BLaER1 (cell line): ENCODE data around the gene ELMO2.
A peak's percentile ranks its signal among the peaks of the same experiment; 100 is the strongest.

ENCODE experiments used
- H3K27ac ChIP-seq: shearing (Covaris generic); formaldehyde crosslinking; 2 replicates; pipeline ENCODE4 v1.8.1; 2022
- H3K27me3 ChIP-seq: shearing (Covaris generic); formaldehyde crosslinking; 2 replicates; pipeline ENCODE4 v1.8.1; 2022
- H3K36me3 ChIP-seq: shearing (Covaris generic); formaldehyde crosslinking; 2 replicates; pipeline ENCODE4 v1.8.1; 2022
- H3K4me1 ChIP-seq: shearing (Covaris generic); formaldehyde crosslinking; 2 replicates; pipeline ENCODE4 v1.8.1; 2022
- H3K4me2 ChIP-seq: shearing (Covaris generic); formaldehyde crosslinking; 2 replicates; pipeline ENCODE4 v1.8.1; 2022
- H3K4me3 ChIP-seq: shearing (Covaris generic); formaldehyde crosslinking; 2 replicates; pipeline ENCODE4 v1.8.1; 2022
- H3K9ac ChIP-seq: shearing (Covaris generic); formaldehyde crosslinking; 2 replicates; pipeline ENCODE4 v1.8.1; 2022
- H3K9me3 ChIP-seq: shearing (Covaris generic); formaldehyde crosslinking; 2 replicates; pipeline ENCODE4 v1.8.1; 2022
- H4K20me1 ChIP-seq: shearing (Covaris generic); formaldehyde crosslinking; 2 replicates; pipeline ENCODE4 v1.8.1; 2022
- Cebpa-rat ChIP-seq: shearing (Covaris generic); IDR thresholded peaks from 2 replicates; pipeline ENCODE4 v1.8.1; 2022

Gene ELMO2

DNA sequence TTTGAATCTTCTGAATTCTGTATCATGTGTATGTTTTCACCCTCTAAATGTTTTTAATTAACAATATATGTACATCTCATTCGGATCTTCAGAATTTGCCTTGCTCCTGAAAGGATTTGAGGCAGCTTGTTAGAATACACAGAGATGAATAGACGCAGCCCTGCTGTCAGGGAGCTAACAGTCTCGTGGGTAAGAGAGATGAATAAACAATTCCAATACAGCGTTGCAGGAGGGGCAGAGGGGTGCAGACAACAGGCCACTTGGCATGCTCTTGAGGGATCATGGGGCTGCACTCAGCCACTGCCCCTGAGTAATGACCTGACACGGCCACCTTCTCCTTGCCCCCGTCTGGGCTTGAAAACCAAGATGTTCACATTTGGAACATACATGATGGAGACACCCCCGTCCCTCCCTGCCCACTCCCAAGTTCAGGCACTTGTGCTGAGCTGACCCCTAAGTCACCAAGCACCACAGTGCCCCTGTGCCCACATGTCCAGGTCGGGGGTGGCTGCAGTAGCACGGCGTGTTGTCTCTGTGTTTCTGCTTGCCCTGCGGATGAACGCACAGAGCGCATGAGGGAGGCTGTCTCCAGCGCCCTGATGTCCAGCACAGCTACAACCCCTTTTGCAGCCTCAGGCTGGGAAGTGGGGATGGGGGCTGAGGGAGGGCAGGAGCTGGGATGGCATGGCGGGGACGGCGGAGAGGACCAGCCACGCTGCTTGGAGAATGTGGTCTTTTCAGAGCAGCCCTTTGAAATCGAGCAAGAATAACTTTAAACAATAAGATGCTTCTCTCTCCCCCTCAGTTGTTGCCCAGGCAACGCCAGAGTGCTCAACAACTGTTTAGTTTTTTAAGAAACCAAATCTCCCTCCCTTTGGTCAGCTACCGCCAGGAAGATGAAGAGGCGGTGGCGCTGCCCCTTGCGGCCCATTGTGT is 65.1 kb downstream of the ELMO2 start:
- Histone ChIP-seq H4K20me1 (peaks cover 27% of the 10 kb centered on the region), H3K4me3 (no peak overlapping the region), H3K4me1 (peaks cover 16% of the 10 kb centered on the region), H3K9me3 (no peaks in the 10 kb centered on the region), H3K9ac (no peak overlapping the region), H3K27ac (no peak overlapping the region), H3K27me3 (peaks cover 33% of the 10 kb centered on the region), H3K36me3 (peaks cover 3% of the 10 kb centered on the region; the same call in 1 of the 2 replicates), H3K4me2 (no peak overlapping the region)
- TF ChIP-seq Cebpa-rat, result no peak

DNA sequence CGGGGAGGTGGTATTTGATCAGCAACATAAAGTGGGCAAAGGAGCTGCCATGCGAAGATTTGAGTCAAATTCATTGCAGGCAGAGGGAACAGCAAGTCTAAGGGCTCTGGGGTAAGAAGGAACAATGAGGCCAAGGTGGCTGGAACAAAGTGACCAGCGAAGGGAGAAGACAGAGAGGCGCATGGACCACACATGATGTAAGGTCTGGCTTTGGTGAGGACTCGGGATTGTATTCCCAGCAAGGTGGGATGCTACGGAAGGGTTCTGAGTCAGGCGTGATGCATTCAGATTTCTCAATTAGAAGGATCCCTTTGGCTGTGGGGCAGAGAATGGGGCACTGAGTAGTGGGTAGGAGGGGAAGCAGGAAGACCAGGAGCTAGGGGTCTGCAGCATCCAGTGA is 67.4 kb downstream of the ELMO2 start:
- H3K36me3 ChIP-seq, result no peaks in the 10 kb centered on the region
- no peaks in the 10 kb centered on the region for H3K9me3 ChIP-seq
- H3K4me3 ChIP-seq, result no peak overlapping the region
- H4K20me1 ChIP-seq, result peaks cover 16% of the 10 kb centered on the region
- H3K4me2 ChIP-seq, result no peak overlapping the region
- H3K27ac ChIP-seq, result no peak overlapping the region
- no peak overlapping the region for H3K9ac ChIP-seq
- H3K4me1 ChIP-seq, result peaks cover 26% of the 10 kb centered on the region
- peaks cover 24% of the 10 kb centered on the region for H3K27me3 ChIP-seq
- TF ChIP-seq Cebpa-rat, result no peak

GRCh38 chr20:46336735-46337134 is 69.7 kb downstream of the ELMO2 start:
- Histone ChIP-seq H4K20me1 (no peaks in the 10 kb centered on the region), H3K4me1 (peaks cover 40% of the 10 kb centered on the region), H3K9me3 (no peaks in the 10 kb centered on the region), H3K4me2 (no peak overlapping the region), H3K27me3 (peaks cover under 1% of the 10 kb centered on the region; the same call in 1 of the 2 replicates), H3K27ac (no peak overlapping the region), H3K36me3 (no peaks in the 10 kb centered on the region), H3K4me3 (no peak overlapping the region), H3K9ac (no peak overlapping the region)
- no peak for TF ChIP-seq Cebpa-rat

DNA sequence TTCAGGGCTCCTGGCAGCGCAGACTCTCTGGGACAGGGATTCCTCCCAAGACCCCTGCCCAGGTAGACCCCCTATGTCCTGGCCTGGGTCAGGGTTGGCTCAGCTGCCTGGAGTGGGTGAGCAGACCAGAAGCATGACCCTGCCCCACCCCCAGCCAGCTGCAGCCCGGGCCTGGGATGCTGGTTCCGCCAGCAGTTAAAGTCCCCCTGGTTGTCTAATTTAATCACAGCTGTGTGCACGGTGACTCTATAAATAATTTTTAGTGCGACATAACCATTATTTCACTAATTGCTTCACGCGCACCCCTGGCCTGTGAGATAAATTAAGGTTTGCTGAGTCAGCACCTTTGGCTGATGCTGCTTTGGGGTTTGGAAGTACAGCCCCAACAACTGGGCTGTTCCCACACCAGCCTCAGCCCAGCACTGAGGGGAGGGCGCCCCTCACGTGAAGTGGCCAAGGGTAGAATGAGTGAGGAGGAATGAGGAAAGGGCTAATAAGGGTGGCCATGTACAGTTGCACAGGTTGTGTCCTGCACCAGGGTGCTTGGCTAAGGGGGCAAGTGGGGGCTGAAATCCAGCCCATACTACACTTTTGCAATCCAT is 72.0 kb downstream of the ELMO2 start:
- Histone ChIP-seq H3K27me3 (no peaks in the 10 kb centered on the region), H3K36me3 (no peaks in the 10 kb centered on the region), H3K9ac (peak overlapping the region; percentile 51), H3K4me3 (peak overlapping the region; percentile 4; the same call in 1 of the 2 replicates), H3K4me1 (peaks cover 63% of the 10 kb centered on the region), H3K9me3 (no peaks in the 10 kb centered on the region), H3K4me2 (peak overlapping the region; percentile 84), H3K27ac (peak overlapping the region; percentile 73), H4K20me1 (no peaks in the 10 kb centered on the region)
- no peak for TF ChIP-seq Cebpa-rat

DNA sequence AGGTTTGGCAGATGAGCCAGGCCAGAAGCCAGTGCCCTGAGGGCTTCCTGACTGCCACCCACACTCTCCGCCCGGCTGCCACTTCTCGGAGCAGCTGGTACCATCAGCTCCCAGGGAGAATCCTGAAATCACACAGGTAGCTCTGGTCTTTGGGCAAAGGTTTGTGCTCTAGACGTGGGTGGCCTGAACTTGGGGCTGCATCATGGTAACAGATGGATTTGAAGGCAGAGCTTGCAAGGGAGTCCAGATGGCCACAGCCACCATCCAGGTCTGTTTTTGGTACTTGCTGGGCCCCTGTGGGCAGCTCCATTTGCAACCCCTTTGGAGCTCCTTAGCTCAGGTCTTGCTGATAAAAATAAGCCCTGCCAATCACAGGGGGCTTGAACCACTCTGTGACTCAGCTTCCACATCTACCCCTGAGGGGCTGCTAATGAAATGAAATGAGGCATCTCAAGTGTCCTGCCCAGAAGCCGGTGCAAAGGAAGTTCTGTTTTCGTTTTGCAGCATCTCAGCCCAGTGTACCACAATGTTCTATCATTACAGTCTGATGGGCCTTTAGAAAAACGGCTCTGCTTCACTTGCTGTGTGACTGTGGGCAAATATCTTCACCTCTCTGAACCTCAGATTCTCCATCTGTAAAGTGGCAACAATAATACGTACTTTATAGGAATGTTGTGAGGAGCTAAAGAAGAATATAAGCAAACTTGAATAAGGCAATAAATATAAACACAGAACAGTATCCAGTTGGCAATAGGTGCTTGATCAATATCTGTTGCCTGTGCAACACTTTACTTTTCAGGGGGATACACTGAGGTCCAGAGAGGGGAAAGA is 73.0 kb downstream of the ELMO2 start:
- no peak for TF ChIP-seq Cebpa-rat

DNA sequence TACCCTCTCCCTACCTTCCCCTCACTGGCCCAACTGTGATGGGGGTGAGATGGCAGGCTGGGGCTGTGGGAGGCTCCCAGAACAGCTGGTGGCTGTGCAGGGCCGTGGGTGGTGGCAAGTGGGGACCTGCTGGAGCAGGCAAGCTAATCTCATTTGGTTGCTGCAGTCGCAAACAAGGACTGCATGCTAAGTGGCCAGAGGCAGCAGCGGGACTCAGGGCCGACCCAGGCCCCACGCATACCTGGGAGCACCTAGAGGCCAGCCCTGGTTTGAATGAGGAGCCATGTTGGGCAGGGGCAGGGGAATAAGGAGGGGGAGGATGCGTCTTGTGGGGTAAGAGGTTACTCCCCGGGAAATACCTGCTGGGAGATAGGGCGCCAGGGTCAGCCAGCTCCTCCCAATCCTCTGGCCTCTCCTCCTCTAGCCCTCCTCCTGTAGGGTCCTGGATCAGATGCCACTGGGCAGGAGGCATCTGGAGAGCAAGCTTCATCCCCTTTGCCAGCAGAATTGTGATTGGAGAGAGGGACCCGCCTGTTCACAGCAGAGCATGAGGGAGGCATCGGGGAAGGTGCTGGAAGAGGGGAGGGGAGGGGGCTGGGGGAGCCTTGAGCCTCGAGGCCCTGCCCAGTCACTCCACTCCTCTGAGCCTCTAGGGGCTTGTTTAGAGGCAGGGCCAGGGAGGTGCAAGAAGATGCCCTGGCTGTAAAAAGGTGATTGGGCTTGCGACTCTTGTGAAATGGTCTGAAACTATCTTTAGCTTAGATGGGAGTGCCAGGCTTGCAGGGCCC is 73.8 kb downstream of the ELMO2 start:
- no peak overlapping the region for H3K4me3 ChIP-seq
- H3K27ac ChIP-seq, result peak overlapping the region; percentile 58
- no peaks in the 10 kb centered on the region for H3K27me3 ChIP-seq
- peaks cover 78% of the 10 kb centered on the region for H3K4me1 ChIP-seq
- H3K9ac ChIP-seq, result peak overlapping the region; percentile 24; the same call in 1 of the 2 replicates
- no peaks in the 10 kb centered on the region for H3K36me3 ChIP-seq
- H4K20me1 ChIP-seq, result no peaks in the 10 kb centered on the region
- H3K9me3 ChIP-seq, result no peaks in the 10 kb centered on the region
- TF ChIP-seq Cebpa-rat, result no peak
- H3K4me2 ChIP-seq, result peak overlapping the region; percentile 84

More for the DNA sequence above, 73.0 kb downstream of the ELMO2 start:
- no peaks in the 10 kb centered on the region for H4K20me1 ChIP-seq
- no peak overlapping the region for H3K4me3 ChIP-seq
- no peaks in the 10 kb centered on the region for H3K9me3 ChIP-seq
- H3K4me1 ChIP-seq, result peaks cover 73% of the 10 kb centered on the region
- no peaks in the 10 kb centered on the region for H3K27me3 ChIP-seq
- H3K9ac ChIP-seq, result peak overlapping the region; percentile 51
- H3K27ac ChIP-seq, result peak overlapping the region; percentile 73
- H3K4me2 ChIP-seq, result peak overlapping the region; percentile 84
- H3K36me3 ChIP-seq, result no peaks in the 10 kb centered on the region

DNA sequence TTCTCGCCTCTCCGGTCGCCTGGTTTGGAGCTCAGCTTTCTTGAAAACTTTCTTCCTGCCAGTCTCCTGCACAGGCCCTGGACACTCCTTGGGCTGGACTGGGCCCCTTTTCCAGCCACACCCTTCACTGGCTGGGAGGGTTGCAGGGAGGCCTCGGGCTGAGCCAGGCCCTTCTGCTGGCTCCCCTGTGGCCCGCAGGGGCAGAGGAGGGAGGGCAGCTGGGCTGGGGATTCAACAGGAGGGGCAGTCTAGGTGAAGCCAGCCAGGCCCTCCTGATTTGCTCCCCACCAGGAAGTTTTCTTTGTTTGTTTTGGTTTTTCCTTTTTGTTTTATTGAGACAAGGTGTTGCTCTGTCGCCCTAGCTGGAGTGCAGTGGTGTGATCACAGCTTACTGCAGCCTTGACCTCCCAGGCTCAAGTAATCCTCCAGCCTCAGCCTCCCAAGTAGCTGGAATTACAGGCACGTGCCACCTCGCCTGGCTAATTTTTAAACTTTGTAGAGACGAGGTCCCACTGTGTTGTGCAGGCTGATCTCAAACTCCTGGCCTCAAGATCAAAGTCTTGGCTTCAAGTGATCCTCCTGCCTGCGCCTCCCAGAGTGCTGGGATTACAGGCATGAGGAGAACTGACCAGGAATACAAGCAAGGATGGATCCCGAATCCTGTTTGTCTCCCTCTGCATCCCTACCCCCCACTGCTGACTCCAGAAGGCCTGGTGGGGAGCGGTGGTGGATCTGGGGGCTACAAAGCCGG is 74.6 kb downstream of the ELMO2 start:
- H3K27ac ChIP-seq, result peak overlapping the region; percentile 58

DNA sequence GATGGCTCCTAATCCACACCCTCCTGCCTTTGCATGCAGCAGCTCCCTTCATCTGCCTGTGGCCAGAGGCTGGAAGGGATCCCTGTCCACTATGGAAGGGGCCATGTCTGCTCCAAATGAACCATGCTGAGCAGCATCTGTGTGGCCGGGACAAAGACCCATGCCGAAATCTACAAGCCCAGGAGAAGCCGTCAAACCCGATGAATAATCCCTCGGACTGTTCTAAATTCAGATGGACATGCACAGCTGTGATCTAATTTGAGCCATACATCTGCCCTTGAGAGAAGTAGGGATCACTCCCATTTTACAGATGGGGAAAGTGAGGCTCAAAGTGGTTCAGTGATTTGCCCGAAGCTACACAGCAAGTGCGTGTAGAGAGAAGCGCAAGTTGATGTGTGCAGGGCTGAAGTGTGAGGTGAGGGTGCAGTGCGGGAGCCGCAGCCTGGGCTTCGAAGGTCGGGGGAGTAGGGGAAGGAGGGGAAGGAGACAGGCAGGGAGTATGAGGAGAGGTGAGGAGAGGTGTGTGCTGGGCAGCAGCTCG is 75.5 kb downstream of the ELMO2 start:
- H3K36me3 ChIP-seq, result no peaks in the 10 kb centered on the region
- no peak overlapping the region for H3K4me3 ChIP-seq
- no peak overlapping the region for H3K9ac ChIP-seq
- no peaks in the 10 kb centered on the region for H3K27me3 ChIP-seq
- H3K4me1 ChIP-seq, result peaks cover 78% of the 10 kb centered on the region
- H3K9me3 ChIP-seq, result no peaks in the 10 kb centered on the region
- H4K20me1 ChIP-seq, result no peaks in the 10 kb centered on the region
- H3K4me2 ChIP-seq, result peak overlapping the region; percentile 84
- peak overlapping the region; percentile 58; the same call in 1 of the 2 replicates for H3K27ac ChIP-seq
- TF ChIP-seq Cebpa-rat, result no peak

More for the DNA sequence above, 74.6 kb downstream of the ELMO2 start:
- TF ChIP-seq Cebpa-rat, result no peak
- no peak overlapping the region for H3K4me3 ChIP-seq
- H3K9ac ChIP-seq, result 0 out of 2 replicates have a peak overlapping the region, but pooled peaks have one; percentile 24
- no peaks in the 10 kb centered on the region for H3K27me3 ChIP-seq
- H3K9me3 ChIP-seq, result no peaks in the 10 kb centered on the region
- H3K36me3 ChIP-seq, result no peaks in the 10 kb centered on the region
- H3K4me2 ChIP-seq, result peak overlapping the region; percentile 84
- H4K20me1 ChIP-seq, result no peaks in the 10 kb centered on the region
- peaks cover 78% of the 10 kb centered on the region for H3K4me1 ChIP-seq
